Measurements from ENCODE around the gene TMEM150B. TPM values are rescaled to one million over a fixed set of nuclear protein-coding genes. Genes with fewer than 3 reads are reported as not detected.
A peak's percentile ranks its signal among the peaks of the same experiment; 100 is the strongest.

TMEM150B gene
- total and polyA plus RNA-seq, 2 of the 13 experiments (the other 11 are each of a cell fraction or from before 2014, with no cell fraction given), result 1.3 to 1.8 TPM

- TF ChIP-seq ZNF225 (CRISPR knock-in tag; IDR thresholded peaks at IDR 0.05), result no peak
- no peak for TF ChIP-seq GMEB2 (CRISPR knock-in tag; IDR thresholded peaks at IDR 0.05; ENCODE audit: low read depth)
- TF ChIP-seq SMC3 (IDR thresholded peaks at IDR 0.05; ENCODE audit: low read length), result peak; percentile 58
- TF ChIP-seq NFKB2 (CRISPR knock-in tag; IDR thresholded peaks at IDR 0.05; ENCODE audit: borderline replicate concordance), result no peak
- TF ChIP-seq RAD21 (CRISPR knock-in tag; IDR thresholded peaks at IDR 0.05), result peak; percentile 78
- no peak for TF ChIP-seq ZSCAN12 (CRISPR knock-in tag; IDR thresholded peaks at IDR 0.05)
- TF ChIP-seq YY1 (IDR thresholded peaks at IDR 0.05; ENCODE audit: insufficient read depth, insufficient replicate concordance, low read depth, low read length), result peak; percentile 56
- no peak for TF ChIP-seq ZUFSP (CRISPR knock-in tag; IDR thresholded peaks at IDR 0.05; ENCODE audit: borderline replicate concordance)
- no peak for TF ChIP-seq KMT2A (CRISPR knock-in tag; IDR thresholded peaks at IDR 0.05)
- TF ChIP-seq PTBP1 (IDR thresholded peaks at IDR 0.05; ENCODE audit: low read depth, low read length, poor library complexity, severe bottlenecking), result no peak
- no peak for TF ChIP-seq ZKSCAN1 (IDR thresholded peaks at IDR 0.05; ENCODE audit: low read length)
- no peak for TF ChIP-seq ETV6 (CRISPR knock-in tag; conservative IDR thresholded peaks at IDR 0.05)
- no peak for TF ChIP-seq CENPX (CRISPR knock-in tag; IDR thresholded peaks at IDR 0.05)
- TF ChIP-seq ARID5B (CRISPR knock-in tag; IDR thresholded peaks at IDR 0.05), result no peak
- no peak for TF ChIP-seq CCDC6 (CRISPR knock-in tag; IDR thresholded peaks at IDR 0.05)
- TF ChIP-seq KLF11 (CRISPR knock-in tag; IDR thresholded peaks at IDR 0.05), result no peak
- TF ChIP-seq CAMTA2 (CRISPR knock-in tag; IDR thresholded peaks at IDR 0.05; ENCODE audit: borderline replicate concordance), result no peak
- TF ChIP-seq HHEX (CRISPR knock-in tag; IDR thresholded peaks at IDR 0.05), result 0 out of 2 replicates have a peak, but pooled peaks have one; percentile 6
- TF ChIP-seq LBX2 (CRISPR knock-in tag; IDR thresholded peaks at IDR 0.05; ENCODE audit: borderline replicate concordance), result no peak
- no peak for TF ChIP-seq SOX6 (IDR thresholded peaks at IDR 0.05)
- no peak for TF ChIP-seq SOX6 (CRISPR knock-in tag; IDR thresholded peaks at IDR 0.05)
- TF ChIP-seq ZBTB44 (CRISPR knock-in tag; IDR thresholded peaks at IDR 0.05), result no peak
Observed at GRCh38 chr19:55301459-55302317, 23.5 kb downstream of the TMEM150B start (continued).

All from HepG2 (cell line).